Measurements from ENCODE around the gene GDF15.

DNA sequence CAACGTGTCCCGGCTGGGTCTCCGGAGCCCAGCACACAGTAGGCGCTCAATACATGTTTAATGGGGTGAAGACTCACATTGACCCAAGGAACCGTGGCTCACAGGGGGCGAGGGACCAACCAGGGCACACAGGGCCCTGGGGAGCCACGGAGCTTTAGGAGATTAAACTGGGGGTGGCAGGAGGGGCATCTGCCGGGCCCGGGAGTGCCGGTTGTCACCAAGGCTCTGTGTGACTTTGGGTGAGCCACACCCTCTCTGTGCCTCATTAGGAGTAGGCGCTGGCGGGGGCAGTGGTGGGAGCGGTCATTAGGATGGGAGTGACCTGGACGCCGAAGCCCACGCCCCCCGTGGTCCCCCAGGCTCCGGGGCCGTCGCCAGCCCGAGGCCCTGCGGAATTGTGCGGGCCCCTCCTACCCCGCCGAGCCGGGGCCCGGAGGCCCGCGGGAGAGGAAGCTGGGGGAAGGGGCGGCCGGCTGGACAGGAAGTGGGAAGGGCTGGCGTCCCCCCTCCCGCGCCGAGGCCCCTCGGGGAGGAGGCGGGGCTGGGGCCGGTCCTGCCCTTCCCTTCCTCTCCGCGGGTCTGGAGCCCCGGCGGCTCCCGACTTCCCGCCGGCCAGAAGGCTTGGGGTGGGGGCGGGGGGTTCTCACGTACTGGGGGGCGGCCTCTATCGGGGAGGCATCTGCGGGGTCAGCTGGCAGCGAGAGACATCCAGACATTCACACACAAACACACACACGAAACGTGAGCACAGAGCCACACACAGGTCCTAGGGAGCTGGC lies 31.5 kb downstream of the GDF15 start:
- TF ChIP-seq, protein P1, sequence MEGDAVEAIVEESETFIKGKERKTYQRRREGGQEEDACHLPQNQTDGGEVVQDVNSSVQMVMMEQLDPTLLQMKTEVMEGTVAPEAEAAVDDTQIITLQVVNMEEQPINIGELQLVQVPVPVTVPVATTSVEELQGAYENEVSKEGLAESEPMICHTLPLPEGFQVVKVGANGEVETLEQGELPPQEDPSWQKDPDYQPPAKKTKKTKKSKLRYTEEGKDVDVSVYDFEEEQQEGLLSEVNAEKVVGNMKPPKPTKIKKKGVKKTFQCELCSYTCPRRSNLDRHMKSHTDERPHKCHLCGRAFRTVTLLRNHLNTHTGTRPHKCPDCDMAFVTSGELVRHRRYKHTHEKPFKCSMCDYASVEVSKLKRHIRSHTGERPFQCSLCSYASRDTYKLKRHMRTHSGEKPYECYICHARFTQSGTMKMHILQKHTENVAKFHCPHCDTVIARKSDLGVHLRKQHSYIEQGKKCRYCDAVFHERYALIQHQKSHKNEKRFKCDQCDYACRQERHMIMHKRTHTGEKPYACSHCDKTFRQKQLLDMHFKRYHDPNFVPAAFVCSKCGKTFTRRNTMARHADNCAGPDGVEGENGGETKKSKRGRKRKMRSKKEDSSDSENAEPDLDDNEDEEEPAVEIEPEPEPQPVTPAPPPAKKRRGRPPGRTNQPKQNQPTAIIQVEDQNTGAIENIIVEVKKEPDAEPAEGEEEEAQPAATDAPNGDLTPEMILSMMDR (IDR thresholded peaks at IDR 0.05; ENCODE audit: low read length): no peak
- no peak for TF ChIP-seq EZH2 (optimal IDR thresholded peaks at IDR 0.05; ENCODE audit: low read depth, low read length)
- no peak for TF ChIP-seq EZH2phosphoT487 (IDR thresholded peaks at IDR 0.05; ENCODE audit: low read length)

Measured in MM.1S (cell line).